NCI-H2029 treated with DMSO at 0.1 percent for 48 hours (cell line): ENCODE measurements around the gene PLEKHH1.

Source experiments
- DNase-seq: peaks from one replicate; lab custom pipeline; 2025; lab: John Stamatoyannopoulos, UW

Gene PLEKHH1

GRCh38 chr14:67510836-67511235, 22.3 kb upstream of the PLEKHH1 start:
- no peak for DNase-seq

GRCh38 chr14:67512463-67513310, 20.4 kb upstream of the PLEKHH1 start:
- no peak for DNase-seq

- DNase-seq: peak; percentile 21
Observed at GRCh38 chr14:67513631-67514108, 19.4 kb upstream of the PLEKHH1 start.

DNA sequence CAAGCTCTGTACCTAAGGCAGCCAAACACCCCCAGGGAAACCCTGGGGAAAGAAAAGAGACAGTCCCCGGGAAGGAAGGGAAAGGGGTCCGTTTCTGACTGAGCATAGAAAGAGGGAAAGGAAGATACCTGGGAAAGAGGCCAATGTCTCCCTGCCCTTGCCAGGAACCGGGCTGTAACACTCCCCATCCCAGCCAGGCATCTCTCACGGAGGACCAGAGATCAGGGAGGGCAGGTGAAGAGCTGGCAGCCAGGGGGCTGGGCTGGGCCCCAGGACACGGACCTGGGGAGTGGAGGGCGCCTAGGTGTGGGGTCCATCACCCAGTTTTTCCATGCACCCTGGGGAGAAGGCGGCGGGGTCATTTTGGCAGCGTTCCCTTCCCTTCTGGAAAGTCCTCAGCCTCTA, 18.9 kb upstream of the PLEKHH1 start:
- no peak for DNase-seq

GRCh38 chr14:67514650-67515385, 18.3 kb upstream of the PLEKHH1 start:
- no peak for DNase-seq

DNA sequence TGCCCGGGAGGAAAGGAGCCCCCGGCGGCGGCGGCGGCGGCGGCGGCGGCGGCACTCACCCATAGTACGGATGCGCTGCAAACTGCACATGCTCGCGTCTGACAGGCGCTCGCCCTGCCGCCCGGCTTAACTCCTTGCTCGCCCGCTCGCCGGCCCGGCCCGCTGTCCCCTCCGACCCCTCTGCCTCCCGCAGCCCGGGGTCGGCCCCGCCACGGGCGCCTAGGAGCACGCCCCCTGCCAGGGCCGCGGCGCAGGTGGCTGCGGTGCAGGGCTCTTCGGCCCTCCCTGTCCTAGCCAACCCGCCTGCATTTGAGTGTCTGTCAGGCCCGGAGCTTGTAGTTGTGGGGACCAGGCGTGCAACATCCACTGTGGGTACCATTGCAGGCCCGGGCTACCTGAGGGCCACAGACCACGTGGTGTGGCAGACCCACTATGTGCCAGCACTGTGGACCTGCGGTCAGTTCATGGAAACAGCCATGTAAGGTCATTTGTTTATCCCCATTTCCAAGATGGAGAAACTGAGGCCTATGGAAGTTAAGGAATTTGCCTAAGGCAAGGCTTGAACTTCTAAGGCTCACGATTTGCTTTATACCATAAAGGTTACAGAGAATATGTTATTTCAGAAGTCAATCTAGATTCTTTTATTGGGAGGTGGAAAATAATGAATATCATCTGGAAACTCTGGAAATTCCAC, 17.6 kb upstream of the PLEKHH1 start:
- DNase-seq: no peak

- DNase-seq: no peak
Observed at GRCh38 chr14:67516676-67517075, 16.4 kb upstream of the PLEKHH1 start.

GRCh38 chr14:67517083-67517482, 16.0 kb upstream of the PLEKHH1 start:
- no peak for DNase-seq

GRCh38 chr14:67519406-67519805, 13.7 kb upstream of the PLEKHH1 start:
- no peak for DNase-seq

DNA sequence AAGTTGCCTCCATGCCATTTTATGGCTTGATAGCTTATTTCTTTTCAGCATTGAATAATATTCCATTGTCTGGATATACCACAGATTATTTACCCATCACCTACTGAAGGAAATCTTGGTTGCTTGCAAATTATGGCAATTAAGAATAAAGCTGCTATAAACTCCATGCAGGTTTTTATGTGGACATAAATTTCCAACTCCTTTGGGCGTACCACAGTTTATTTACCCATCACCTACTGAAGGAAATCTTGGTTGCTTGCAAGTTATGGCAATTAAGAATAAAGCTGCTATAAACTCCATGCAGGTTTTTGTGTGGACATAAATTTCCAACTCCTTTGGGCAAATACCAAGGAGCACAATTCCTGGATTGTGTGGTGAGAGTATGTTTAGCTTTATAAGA, 12.6 kb upstream of the PLEKHH1 start:
- no peak for DNase-seq

- no peak for DNase-seq
Observed at GRCh38 chr14:67522270-67522669, 10.8 kb upstream of the PLEKHH1 start.

DNA sequence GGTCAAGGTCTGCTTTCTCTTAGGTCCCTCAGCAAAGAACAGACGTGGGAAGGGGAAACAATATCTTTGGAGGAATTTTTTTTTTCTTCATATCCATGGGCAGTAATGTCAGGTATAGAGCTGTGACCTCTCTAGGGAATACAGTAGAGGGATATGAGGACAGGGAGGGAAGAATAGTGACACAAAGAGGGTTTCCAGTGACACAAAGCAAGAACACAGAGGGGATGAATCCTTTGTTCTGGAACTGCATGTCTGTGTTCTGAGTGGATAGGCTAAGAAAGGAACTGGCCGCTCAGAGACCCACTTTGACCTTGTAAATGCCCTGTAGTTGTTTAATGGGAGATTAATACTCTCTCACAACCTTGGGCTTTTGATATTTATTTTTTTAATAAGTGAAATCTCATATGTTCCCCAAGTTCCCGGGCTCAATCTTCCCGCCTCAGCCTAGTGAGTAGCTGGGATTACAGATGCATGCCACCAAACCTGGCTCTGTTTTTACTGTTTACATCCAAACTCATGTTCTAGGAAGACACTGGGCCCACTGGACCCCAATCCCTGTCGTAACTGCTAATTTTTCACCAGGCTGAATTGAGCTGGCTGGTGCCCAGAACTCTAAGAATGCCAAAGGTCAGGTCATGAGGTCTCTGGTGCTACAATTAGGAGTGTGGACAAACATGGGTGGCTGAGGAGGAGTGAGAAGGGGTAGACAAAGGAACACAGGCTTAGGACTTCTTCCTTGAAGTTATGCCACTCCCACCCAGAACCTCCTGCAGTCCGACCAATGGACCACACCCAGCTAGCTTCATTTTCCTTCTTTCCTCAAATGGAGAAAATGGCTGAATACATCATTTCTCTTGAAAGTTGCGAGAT, 9.1 kb upstream of the PLEKHH1 start:
- no peak for DNase-seq

DNA sequence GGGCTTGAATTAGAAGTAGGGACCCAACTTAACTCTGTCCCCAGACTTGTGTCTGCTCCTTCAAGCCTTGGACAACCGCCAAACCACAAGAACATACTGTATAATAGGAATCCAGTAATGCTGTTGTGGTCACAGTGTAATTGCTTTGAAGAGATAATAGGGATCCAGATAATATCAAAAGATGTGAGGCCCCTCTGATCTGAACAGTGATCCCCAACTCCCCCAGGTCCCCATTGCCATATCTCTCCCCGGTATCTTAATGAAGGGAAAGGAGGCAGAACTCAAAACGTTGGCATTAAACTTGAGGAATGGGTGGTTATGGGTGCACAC, 8.5 kb upstream of the PLEKHH1 start:
- DNase-seq: no peak

DNA sequence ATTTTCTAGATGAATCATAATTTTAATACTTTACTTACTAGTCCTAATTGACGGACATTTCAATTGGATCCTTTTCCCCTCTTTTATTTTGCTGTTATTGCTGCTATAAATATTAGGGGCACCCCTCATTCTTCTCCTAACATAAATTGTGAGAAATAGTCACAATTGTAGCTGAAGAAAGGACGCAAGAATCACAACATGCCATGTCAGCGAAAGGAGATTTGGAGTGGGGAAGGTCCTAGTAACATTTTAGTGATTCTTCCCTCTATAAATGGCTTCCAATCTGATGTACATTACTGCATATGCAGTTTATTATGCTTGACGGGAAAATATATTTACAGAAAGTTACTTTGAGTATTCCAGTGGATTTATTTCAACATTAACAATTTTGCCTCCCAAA, 7.7 kb upstream of the PLEKHH1 start:
- DNase-seq: no peak

GRCh38 chr14:67526181-67526580, 6.9 kb upstream of the PLEKHH1 start:
- DNase-seq: no peak

- peak; percentile 11 for DNase-seq
Observed at GRCh38 chr14:67526676-67527459, 6.2 kb upstream of the PLEKHH1 start.

DNA sequence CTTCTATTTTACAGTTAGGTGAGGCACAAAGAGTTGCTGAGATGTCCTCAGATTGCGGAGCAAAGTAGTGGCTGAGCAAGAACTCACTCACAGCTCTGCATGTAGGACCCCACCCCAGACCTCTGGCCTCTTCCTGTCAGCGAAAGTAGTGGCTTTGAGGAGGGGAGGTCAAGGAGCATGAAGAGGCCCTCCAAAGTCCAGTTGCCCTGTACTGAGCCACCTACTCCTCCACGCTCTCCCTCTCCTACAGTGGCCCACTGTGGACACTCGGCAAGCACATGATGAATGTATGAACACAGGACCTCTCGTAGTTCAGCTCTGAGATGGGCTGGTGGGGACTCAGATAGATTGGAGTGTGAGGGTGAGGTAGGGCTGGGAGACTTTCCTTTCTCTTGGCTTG, 5.3 kb upstream of the PLEKHH1 start:
- no peak for DNase-seq

- no peak for DNase-seq
Observed at GRCh38 chr14:67528276-67528675, 4.8 kb upstream of the PLEKHH1 start.

DNA sequence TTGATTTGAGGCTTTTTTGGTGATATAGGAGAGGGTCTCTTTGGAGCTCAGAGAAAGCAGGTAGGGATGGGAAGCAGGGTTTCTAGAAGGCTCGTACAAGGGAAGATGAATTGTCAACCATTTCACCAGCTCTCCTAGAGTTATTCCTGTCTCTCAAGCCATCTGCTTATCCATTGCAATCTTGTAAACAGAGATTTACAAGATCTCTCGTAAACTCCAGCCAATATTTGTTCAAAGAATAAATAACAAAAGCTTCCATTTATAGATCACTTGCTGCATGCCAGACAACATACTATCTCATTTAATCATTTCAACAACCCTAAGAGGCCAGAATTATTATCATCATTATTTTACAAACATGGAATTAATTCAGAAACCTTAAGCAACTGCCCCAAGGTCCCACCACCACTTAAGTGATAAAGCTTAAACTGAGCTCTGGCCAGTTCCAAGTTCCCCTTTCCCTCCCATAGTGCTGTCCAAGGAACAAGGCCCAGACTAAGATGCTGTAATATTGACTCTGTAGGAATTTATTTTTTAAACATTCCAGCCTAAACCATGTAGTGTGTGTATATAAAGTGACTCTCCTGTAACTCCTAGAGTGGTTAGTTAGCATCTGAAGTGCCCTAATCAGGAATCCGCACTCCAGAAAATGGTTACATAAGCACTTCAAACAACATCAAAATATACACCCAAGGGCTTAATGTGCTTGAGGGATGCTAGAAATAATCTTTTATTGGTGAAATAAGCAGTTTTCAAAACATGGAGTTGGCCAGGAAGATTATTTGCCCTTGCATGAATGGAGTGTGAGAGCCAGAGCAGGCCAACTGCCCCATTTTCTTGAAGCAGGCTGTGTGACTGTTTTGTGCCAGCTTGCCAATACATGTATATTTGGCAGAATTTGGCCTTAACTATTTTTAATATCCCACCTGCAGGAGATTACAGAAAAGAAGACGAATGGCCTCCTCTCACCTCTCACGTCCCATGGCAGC, 2.8 kb upstream of the PLEKHH1 start:
- DNase-seq: no peak

DNA sequence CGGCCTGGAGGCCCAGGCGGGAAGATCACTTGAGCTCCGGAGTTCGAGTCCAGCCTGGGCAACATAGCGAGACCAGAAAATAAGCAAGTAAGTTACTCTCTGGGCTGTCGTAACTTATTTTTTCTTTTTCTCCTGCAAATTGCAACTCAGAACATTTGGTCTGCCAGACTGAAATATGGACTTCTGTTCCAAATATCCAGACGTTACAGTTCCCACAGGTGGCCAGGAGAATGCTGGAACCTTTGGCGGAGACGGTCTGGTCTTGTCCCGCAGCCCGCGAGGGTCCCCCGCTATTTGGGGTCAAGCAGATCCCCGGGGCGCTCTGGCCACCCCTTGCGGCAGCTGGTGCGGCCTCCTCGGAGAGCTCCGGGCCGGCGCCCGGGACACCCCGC, 488 bp upstream of the PLEKHH1 start:
- no peak for DNase-seq
